GM19035 (cell line): Measurements from ENCODE around the gene DDC.

Source experiments
- ATAC-seq: cut with Tn5 transposase; IDR thresholded peaks from one replicate; pipeline ENCODE4 v1.9.1; 2021; ENCODE audit not compliant: unreplicated experiment

DDC gene, protein sequence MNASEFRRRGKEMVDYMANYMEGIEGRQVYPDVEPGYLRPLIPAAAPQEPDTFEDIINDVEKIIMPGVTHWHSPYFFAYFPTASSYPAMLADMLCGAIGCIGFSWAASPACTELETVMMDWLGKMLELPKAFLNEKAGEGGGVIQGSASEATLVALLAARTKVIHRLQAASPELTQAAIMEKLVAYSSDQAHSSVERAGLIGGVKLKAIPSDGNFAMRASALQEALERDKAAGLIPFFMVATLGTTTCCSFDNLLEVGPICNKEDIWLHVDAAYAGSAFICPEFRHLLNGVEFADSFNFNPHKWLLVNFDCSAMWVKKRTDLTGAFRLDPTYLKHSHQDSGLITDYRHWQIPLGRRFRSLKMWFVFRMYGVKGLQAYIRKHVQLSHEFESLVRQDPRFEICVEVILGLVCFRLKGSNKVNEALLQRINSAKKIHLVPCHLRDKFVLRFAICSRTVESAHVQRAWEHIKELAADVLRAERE

DNA sequence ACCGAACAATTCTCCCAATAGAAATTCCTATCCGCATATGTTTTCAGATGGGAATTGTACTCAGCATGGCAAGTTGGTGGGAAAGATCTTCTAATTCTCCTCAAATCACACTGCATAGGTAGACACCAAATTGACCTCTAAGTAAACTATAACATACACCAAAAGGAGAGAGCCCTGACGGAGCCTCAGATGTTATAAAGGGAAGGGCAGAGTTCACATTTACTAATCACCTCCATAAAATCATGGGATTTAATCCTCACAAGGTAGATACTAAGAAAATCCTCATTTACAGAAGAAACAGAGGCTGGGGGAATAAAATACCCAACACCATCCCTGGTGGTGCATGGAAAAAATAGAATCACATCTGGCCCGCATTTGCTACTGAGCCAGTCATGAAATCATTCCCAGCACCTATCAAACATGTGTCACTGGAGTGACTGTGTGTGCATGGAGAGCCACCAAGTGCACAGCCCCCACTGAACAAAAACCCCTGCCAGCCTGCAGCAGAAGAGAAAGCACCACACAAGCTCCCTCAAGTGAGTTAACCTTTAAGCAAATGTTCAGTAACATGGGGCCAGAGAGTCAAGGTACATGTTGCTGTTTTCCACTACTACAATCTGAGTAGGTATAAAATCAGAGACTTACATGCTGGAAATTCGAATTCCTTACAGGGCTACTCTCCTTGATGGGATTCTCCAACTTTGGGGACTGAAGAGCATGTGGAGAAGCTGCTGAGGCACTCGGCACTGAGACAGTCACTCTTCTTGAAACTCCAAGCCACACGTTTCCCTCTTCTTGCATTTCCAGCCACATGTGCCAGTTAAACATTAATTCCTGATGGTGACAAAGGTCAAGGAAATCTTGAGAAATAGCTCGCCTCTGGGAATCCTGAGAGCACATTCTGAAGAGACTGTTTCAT, at the start of gene DDC:
DDC (minus strand) TSS at position 766 of the 919 bp plus-strand sequence. CDS start 21,320 bp downstream, outside the sequence.
- no peak for ATAC-seq

DNA sequence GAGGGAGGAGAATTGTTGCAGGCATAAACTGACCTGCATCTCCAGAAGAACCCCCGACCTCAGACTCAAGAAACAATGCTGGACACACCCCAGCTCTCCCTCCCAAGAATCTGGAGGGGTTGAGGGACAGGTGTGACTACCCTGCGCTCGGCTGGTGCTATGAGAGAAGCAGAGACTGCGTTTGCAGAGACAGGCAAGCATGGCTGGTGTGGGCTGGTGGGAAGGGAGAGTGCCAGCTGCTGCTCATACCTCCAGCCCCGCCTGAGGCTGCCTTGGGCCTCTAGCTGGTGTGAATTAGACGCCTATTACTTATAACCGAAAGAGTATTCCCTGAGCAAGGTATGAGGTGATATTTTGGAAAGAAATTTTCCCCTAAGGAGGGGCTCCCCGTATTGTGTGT, 48.3 kb upstream of the DDC start:
- no peak for ATAC-seq

DNA sequence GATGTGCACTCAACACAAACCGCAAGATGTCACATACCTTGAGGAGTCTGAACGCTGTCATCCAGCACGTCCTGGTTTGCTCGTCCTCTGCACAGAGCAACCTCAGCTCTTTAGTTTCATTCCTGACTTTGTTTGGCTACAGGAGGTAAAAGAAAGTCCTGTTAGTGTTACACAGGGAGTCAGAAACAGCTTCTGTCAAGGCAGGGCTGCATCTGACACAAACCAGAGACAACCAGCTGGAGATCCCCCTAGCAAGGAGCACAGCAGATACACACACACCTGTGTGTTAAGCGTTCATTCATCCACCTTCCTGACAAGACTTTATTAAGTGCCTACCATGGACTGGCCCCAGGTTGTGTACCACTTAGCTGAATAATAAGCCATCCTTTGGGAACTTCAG, 47.5 kb upstream of the DDC start:
- no peak for ATAC-seq

GRCh38 chr7:50610521-50611277, 45.5 kb upstream of the DDC start:
- no peak for ATAC-seq

DNA sequence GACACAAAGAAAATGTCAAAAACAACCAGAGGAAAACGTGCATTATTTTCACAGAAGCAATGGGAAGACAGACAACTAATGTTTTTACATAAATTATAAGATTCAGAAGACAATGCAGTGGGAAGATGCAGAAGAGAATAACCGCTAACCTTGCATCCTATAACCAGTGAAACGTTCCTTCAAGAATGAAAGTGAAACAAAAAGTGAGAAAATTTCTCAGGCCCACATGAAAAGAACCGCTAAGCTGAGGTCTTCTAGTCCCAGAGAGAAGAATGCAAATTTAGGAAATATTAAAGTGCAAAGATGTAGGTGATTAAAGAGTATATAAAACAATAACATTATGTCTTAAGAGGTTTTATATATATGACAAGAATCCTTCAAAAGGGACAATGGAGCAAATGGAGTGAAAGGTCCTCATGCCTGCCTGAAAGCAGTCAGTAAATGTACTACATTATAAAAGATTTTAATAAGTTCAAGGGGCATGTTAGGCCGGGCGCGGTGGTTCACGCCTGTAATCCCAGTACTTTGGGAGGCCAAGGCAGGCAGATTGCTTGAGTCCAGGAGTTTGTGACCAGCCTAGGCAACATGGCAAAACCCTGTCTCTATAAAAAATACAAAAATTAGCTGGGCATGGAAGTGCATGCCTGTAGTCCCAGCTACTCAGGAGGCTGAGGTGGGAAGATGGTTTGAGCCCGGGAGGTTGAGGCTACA, 43.1 kb upstream of the DDC start:
- no peak for ATAC-seq

GRCh38 chr7:50607524-50608125, 42.4 kb upstream of the DDC start:
- ATAC-seq = no peak

GRCh38 chr7:50605059-50605458, 39.9 kb upstream of the DDC start:
- ATAC-seq = no peak

DNA sequence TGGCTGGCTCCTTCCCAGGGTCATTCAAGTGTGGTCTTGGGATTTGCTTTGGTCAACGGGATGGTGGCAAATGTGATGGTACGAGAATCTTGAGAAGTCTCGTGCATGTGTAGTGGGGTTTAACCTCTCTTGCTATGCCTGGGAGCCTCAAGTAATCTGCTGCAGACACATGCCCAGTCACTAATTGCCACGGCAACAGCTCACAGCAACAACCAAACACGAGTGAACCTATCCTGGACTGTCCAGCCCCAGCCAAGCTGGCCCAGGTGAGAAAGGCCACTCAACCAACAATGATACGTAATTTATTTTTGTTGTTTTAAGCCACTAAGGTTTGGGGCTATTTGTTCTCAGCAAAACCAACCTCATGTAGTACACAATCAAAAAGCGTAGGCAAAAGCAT, 38.1 kb upstream of the DDC start:
- ATAC-seq = no peak

GRCh38 chr7:50599385-50599784, 34.2 kb upstream of the DDC start:
- ATAC-seq = no peak

- ATAC-seq = no peak
Measured at GRCh38 chr7:50598460-50599343, 33.5 kb upstream of the DDC start.

GRCh38 chr7:50596484-50596883, 31.3 kb upstream of the DDC start:
- ATAC-seq = no peak

DNA sequence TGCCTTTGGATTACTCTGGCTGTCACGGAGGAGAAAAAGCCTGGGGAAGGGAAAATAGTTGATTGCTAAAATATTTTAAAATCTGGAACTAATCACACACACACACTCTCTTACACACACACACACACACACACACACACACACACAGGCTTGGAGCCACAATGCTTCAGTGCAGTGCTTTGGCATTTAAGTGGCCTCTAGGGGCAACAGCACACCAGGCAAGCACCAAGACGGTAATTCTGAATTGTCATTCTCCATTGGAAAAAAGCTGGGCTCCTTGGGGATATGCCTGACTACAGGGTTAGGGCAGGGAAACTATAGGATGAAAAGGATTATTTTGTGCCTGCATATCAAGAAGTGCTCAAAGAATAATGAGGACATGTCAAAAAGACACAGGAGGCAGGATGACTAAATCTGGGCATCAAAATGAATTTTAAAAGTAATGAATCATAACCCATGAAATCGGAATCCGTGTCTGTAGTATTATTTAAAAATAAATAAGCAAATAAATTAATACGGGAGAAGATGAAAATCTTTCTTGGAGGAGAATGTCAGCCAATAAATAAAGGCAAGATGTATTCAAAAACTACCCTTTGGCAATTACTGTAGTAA, 30.4 kb upstream of the DDC start:
- ATAC-seq = peak; percentile 31

DNA sequence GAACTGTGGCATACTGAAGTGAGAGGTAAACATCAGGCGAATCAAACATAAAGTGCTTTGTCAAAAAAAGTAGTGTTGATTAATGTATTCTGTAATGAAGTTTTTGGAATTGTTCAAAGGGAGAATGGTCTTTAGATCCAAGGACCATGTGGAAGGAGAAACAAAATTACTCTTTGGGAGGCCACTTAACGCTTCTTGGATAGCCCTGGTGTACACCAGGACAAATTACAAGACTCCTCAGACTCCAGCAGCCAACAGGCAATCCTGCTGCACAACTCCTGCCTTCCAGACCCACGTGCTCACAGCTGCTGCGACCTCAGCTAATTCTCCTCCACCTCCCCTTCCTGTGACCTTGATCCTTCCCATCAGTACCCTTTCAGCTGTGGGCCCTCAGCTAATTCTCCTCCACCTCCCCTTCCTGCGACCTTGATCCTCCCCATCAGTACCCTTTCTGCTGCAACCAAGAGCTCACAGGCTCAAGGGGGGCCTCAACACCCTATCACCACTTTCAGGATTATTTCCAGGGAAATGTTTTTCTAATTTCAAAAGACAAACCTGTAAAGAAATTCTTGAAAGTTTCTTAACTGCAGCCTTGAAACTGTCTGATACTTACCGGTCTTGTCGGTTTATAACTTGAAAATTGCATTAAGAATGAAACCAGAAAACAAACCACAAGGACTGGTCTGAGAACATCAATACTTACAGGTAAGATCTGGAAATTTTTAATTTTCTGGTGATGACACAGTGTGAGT, 29.7 kb upstream of the DDC start:
- peak; percentile 41 for ATAC-seq

DNA sequence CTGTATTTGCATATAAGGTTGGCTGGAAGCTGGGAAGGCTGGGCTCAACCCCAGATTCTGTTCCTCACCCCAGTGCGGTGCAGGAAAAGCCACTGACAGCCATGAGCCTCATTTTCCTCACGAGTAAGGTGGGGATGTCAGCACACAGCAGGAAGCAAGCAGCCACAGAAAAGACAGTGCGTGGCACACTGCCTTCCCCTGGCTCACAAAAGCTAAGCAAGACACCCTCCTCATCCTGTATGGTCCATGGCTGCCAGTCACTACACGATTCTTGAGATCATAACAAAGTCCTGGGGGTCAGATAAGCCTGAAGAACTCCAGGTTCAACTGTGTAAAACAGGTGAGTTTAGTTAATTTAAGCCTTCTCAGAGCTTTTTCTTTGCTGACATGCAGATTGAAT, 28.9 kb upstream of the DDC start:
- no peak for ATAC-seq

- no peak for ATAC-seq
Measured at GRCh38 chr7:50592940-50593339, 27.7 kb upstream of the DDC start.

DNA sequence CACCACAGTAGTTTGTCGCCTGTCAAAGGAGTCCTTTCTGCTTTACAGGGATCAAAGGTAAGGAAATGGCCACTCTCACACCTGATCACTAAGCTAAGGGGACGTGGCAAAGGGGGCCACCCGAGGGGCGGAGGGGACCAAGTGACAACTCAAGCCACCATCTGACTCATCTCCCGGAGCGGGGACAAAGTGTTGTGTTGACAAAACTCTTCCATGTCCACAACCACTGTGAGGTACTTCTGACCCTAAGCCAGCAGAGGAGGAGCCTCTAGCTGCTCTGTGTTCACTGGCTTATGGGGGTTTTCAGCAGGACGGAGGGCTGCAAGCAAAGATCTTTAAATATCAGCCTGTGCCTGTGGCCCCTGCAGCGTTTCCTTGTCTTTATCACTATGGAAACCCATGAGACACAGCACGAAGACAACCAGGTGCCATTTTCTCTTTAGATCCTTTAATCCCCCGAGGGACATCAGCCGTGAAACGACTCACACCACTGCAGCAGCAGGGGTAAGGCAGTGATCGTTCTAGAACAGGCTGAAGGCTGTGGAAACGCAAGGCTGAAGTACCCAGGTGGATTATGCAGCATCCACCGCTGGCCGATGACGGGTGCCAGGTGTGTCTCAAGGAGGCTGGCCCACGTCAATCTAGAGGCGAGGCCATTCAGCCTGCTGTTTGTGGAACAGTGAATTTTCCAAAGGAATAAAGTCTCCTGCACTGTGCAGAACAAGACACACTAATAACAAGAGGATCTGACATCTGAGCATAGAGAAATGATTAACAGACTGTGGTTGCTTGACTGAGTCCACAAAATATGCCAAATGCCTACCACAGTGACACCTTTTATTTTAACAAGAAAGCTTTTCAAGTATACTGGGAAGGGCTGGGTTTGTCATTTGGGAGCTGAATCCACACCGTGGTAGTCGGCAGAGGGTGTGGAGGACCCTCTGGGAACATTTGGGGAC, 26.6 kb upstream of the DDC start:
- ATAC-seq = peak; percentile 49

GRCh38 chr7:50591098-50591479, 25.9 kb upstream of the DDC start:
- no peak for ATAC-seq
